Mononuclear cell (primary cell): ENCODE measurements around the gene SOX13. TPM values are rescaled to one million over a fixed set of nuclear protein-coding genes. Genes with fewer than 3 reads are reported as not detected.
A peak's percentile ranks its signal among the peaks of the same experiment; 100 is the strongest.
"Not testable (repeated sequence)": the region's sequence is repeated elsewhere in the genome, so short reads cannot be mapped to it uniquely, and the experiment has no call there.

ENCODE experiments used
- H3K27me3 ChIP-seq: 2 replicates; pipeline ENCODE4 v1.6.0; 2011; ENCODE audit warnings: low read length, control low read depth; ENCODE audit not compliant: insufficient read depth
- H3K4me1 ChIP-seq: 2 replicates; pipeline ENCODE4 v1.5.1; 2011; ENCODE audit warnings: mild to moderate bottlenecking, low read length, control low read depth; ENCODE audit not compliant: insufficient read depth
- H3K4me3 ChIP-seq: 2 replicates; pipeline ENCODE4 v1.5.1; 2011; ENCODE audit warnings: mild to moderate bottlenecking, low read length, moderate library complexity
- H3K9me3 ChIP-seq: 2 replicates; pipeline ENCODE4 v1.5.1; 2011; ENCODE audit warnings: low read depth, mild to moderate bottlenecking, control low read depth, low read length
- total RNA-seq: library from RNA; depleted of rRNA; stranded (reverse); fragments of >200 nt; gene quantifications from one replicate; pipeline ENCODE4 v1.2.3, GENCODE V29; 2012

The SOX13 gene
- total RNA-seq, 1 donor = 0.42 TPM

DNA sequence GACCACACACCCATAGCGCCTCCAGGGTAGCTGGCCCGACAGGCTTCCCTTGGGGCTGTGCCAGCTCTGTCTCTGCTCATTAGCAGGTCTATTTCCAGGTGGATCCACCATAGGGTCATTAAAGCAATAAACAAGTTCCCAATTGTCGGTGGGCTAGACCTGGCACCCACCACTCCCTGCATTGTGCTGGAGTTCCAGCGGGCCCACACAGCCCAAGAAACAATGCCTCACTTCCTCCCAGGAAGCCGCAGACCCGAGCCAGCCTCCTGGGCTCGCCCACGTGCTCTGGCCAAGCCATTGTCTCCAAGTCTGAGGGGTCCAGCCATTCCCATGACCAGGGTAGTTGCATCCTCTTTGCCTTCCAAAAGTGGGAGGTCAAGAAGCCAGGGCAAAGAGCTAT, 27.5 kb upstream of the SOX13 start:
- no peak overlapping the region for H3K4me3 ChIP-seq
- H3K27me3 ChIP-seq = no peaks in the 10 kb centered on the region
- no peaks in the 10 kb centered on the region for H3K4me1 ChIP-seq
- H3K9me3 ChIP-seq = no peaks in the 10 kb centered on the region

DNA sequence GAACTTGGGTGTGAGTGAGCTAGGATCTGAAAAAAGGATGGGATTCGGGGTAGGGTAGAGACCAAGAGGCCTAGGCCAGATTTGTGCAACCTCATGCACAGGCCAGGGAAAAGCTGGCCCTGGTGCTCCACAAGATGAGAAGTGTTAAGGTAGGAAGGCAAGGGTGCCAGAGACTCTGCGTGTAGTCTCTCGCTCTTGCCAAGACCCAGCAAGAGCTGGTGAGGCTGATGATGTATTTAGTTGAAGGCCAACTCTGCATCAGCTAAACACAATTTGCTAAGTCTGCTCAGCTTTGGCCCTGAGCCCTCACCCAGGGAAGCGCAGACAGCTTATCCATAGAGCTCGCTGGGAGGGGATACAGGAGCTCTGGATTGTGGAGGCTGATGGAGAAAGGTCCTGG, 26.6 kb upstream of the SOX13 start:
- H3K27me3 ChIP-seq = no peaks in the 10 kb centered on the region
- no peaks in the 10 kb centered on the region for H3K4me1 ChIP-seq
- H3K9me3 ChIP-seq = no peaks in the 10 kb centered on the region
- H3K4me3 ChIP-seq = no peak overlapping the region

DNA sequence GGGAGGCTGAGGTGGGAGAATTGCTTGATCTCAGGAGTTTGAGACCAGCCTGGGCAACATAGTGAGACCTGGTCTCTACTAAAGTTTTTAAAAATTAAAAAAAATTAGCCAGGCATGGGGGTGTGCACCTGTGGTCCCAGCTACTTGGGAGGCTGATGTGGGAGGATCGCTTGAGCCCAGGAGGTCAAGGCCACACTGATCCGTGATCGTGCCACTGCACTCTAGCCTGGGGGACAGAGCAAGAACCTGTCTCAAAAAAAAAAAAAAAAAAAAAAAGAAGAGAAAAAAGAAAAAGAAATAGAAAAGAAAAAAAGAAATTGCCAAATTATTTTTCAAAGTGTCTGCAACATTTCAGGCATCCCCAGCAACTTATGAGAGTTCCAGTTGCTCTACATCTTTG, 24.1 kb upstream of the SOX13 start:
- H3K27me3 ChIP-seq, H3K9me3 ChIP-seq, H3K4me3 ChIP-seq, H3K4me1 ChIP-seq: not testable (repeated sequence)

DNA sequence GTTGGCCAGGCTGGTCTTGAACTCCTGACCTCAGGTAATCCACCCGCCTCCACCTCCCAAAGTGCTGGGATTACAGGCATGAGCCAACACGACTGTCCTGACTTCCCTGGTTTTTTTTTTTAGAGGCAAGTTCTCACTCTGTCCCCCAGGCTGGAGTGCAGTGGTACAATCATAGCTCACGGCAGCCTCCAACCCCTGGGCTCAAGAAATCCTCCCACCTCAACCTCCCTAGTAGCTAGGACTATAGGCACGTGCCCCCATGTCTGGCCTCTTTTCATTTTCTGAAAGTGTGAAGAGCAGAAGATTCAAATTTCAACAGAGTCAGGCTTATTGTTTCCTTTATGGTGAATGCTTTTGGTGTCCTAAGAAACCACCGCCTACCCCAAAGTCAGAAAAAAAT, 21.7 kb upstream of the SOX13 start:
- H3K27me3 ChIP-seq = no peaks in the 10 kb centered on the region
- no peaks in the 10 kb centered on the region for H3K9me3 ChIP-seq
- H3K4me1 ChIP-seq = no peaks in the 10 kb centered on the region
- H3K4me3 ChIP-seq = no peak overlapping the region

DNA sequence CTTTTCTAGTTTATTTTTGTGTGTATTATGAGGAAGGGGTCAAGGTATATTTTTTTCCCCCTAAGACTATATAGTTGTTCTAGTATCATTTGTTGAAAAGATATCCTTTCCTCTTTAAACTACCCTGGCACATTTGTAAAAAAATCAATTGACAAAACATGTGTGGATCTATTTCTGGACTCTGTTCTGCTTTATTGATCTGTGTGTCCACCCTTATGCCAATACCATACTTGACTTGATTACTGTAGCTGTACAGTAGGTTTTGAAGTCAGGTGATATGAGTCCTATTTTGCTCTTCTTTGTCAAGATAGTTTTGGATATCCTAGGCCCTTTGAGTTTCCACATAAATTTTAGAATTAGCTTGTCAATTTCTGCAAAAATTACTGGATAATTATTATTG, 21.2 kb upstream of the SOX13 start:
- no peaks in the 10 kb centered on the region for H3K27me3 ChIP-seq
- H3K4me3 ChIP-seq = no peak overlapping the region
- H3K9me3 ChIP-seq = no peaks in the 10 kb centered on the region
- H3K4me1 ChIP-seq = no peaks in the 10 kb centered on the region

DNA sequence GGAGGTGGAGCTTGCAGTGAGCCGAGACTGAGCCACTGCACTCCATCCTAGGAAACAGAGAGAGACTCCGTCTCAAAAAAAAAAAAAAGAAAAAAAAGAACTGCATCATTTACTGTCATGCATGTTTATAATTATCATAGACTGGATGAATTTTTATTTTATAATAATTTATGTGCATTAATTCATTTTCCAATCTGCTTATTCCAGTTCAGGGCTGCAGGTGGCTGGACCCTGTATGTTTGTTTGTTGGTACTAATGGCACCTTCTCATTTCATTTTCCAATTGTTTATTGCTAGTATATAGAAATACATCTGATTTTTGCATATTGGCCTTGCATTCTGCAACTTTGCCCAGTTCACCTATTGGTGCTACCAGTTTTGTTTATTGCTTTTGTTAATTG, 19.0 kb upstream of the SOX13 start:
- Histone ChIP-seq H3K4me1 (no peaks in the 10 kb centered on the region), H3K9me3 (no peaks in the 10 kb centered on the region), H3K27me3 (no peaks in the 10 kb centered on the region), H3K4me3 (no peak overlapping the region)

DNA sequence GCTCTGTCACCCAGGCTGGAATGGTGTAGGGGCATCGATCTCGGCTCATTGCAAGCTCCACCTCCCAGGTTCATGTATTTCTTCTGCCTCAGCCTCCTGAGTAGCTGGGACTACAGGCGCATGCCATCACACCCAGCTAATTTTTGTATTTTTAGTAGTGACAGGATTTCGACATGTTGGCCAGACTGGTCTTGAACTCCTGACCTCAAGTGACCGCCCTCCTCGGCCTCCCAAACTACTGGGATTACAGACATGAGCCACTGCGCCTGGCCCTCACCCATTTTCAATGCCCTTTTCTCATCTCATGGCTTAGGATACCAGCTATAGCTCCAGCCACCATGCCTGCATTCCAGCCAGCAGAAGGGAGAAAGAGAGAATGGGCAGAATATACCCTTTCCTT, 12.9 kb upstream of the SOX13 start:
- no peaks in the 10 kb centered on the region for H3K9me3 ChIP-seq
- H3K27me3 ChIP-seq = no peaks in the 10 kb centered on the region
- no peaks in the 10 kb centered on the region for H3K4me1 ChIP-seq
- H3K4me3 ChIP-seq = no peak overlapping the region

DNA sequence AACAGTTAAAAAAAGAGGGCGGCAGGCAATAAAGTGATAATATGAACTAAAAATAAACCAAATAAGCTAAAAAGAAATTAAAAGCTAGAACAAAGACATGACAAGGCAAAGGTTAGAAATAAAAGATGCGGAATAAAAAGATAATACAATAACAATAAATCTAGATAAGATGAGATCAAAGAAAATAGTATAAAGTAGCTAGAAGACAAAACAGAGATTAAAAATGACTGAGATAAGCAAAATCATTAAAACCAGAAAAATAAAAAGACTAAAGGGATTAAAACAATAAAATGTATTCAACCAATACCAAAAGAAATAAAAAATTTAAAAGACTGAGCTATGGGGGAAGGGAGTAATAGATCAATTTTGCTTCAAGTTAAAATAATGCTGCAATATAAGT, 10.8 kb upstream of the SOX13 start:
- no peaks in the 10 kb centered on the region for H3K9me3 ChIP-seq
- H3K27me3 ChIP-seq = no peaks in the 10 kb centered on the region
- H3K4me1 ChIP-seq = no peaks in the 10 kb centered on the region
- no peak overlapping the region for H3K4me3 ChIP-seq

DNA sequence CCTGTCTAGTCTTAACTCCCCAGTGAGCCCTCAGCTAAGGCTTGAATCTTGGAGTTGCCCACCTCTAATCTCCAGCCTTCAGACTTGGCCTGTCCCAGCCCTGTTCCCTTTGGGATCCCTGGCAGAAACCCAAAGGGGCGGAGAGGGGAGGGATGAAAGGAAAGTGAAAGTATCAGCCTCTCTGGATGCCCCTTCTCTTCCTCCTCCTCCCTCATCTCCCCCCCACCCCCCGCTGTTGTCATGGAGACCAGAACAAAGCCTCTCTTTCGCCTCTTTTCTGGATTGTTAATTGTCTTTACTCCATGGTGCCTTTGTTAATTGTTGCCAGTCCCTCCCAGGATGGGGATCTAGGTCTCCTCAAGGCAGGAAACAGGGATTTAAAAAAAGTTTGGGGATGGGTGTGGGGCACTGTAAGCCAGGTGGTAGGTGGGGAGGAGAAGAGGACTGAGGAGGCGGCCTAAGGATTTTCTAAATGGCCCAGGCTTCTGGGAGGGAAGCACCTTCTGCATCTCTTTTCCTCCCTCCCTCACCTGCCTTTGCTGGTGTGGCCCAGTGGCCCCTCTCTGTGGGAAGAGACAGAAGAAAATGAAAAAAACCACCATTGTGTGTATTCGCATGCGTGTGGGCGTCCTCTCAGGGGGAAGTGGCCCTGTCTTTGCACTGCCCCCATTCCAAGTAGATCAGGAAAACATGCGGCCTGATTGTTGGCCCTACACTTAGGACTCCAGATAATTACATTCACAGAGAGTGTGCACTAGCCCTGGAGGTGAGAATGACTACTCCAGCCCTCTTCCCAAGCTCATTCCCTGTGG, 7.5 kb upstream of the SOX13 start:
- Histone ChIP-seq H3K4me1 (no peaks in the 10 kb centered on the region), H3K27me3 (no peaks in the 10 kb centered on the region), H3K4me3 (no peak overlapping the region), H3K9me3 (no peaks in the 10 kb centered on the region)

DNA sequence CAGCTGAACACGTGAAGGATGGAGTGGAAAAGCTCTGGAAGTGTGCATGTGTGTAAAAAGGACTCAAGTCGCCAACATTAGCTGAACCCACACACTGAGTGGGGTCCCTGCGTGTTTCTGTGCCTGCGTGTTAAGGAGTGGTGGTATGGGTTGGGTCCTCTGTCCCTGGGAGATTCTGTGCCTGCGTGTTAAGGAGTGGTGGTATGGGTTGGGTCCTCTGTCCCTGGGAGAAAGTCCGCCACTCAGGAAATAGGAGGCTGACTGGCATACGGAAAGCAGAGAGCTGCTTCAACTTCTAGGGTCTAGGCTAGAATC, 7.0 kb upstream of the SOX13 start:
- Histone ChIP-seq H3K9me3 (no peaks in the 10 kb centered on the region), H3K4me3 (no peak overlapping the region), H3K4me1 (no peaks in the 10 kb centered on the region)

DNA sequence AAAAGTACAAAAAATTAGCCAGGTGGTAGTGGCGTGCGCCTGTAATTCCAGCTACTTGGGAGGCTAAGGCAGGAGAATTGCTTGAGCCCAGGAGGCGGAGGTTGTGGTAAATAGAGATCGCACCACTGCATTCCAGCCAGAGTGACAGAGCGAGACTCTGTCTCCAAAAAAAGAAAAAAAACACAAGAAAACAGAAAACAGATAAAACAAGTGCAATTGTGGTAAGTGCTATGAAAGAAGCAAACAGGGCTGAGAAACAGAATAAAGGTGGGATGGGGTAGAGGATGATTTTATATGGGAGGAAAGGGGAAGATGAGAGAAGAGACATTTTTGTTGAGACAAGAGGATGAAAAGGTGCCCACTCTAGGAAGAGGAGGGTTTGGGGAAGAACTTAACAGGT, 5.0 kb upstream of the SOX13 start:
- Histone ChIP-seq H3K27me3 (peaks cover 14% of the 10 kb centered on the region), H3K9me3 (no peaks in the 10 kb centered on the region), H3K4me3 (no peak overlapping the region), H3K4me1 (no peaks in the 10 kb centered on the region)

More for the DNA sequence above, 7.0 kb upstream of the SOX13 start:
- H3K27me3 ChIP-seq = peaks cover 2% of the 10 kb centered on the region

DNA sequence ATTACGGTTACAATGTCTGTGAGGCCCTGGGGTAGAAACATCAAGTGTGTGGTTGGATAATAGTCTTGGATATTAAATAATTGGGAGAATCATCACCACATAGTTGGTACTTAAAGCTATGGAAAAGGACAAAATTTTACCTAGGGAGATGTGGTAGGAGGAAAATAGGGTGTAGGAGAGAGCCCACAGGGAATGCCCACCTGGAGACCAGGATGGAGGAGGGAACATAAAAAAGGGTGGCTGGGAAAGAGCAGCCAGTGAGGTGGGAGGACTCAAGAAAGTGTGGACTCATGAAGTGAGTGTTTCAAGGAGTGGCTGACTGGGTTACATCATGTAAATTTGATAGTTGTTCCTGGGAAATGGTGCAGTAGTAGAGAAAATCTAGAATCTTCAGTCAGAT, 3.0 kb upstream of the SOX13 start:
- H3K4me3 ChIP-seq = no peak overlapping the region
- H3K9me3 ChIP-seq = no peaks in the 10 kb centered on the region
- peaks cover 28% of the 10 kb centered on the region for H3K27me3 ChIP-seq
- H3K4me1 ChIP-seq = peaks cover 13% of the 10 kb centered on the region

DNA sequence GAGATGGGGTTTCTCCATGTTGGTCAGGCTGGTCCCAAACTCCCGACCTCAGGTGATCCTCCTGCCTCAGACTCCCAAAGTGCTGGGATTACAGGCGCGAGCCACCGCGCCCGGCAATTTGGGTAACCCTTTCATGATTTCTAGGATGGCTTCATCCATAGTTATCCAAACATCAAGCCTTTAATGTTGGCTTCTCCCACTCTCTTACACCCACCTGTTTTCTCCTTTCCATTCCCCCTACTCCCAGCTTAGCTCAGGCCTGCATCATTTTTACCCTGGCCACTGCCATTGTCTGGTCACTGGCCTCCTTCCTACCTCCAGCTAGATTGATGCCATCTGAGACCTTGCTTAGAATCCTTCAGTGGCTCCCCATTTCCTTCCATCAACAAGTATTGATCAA, 2.0 kb upstream of the SOX13 start:
- H3K27me3 ChIP-seq = peaks cover 38% of the 10 kb centered on the region

DNA sequence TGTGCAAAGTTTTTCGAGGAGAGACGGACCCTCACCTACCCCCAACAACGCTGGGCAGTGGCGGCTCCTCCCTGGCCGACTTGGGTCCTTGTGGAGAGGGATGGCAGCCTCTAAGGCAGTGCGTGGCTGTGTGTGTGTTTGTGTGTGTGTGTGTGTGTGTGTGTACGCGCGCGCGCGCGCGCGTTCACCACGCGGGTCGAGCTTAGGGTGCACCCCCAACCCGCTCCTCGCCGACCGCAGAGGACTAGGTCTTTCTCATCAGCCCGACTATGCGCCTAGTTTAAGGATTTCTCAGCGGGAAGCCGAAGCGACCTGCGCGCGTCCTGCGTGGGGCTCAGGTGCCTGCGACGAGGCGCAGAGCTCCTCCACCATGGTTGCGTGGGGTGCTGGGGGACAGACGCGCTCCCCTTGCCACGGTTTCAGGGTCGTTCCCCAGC, 940 bp downstream of the SOX13 start:
- H3K9me3 ChIP-seq = no peaks in the 10 kb centered on the region
- peaks cover 49% of the 10 kb centered on the region for H3K27me3 ChIP-seq
- peak overlapping the region; percentile 33 for H3K4me3 ChIP-seq
- H3K4me1 ChIP-seq = peaks cover 19% of the 10 kb centered on the region

More for the DNA sequence above, 2.0 kb upstream of the SOX13 start:
- H3K4me1 ChIP-seq = peaks cover 19% of the 10 kb centered on the region
- H3K9me3 ChIP-seq = no peaks in the 10 kb centered on the region
- no peak overlapping the region for H3K4me3 ChIP-seq

DNA sequence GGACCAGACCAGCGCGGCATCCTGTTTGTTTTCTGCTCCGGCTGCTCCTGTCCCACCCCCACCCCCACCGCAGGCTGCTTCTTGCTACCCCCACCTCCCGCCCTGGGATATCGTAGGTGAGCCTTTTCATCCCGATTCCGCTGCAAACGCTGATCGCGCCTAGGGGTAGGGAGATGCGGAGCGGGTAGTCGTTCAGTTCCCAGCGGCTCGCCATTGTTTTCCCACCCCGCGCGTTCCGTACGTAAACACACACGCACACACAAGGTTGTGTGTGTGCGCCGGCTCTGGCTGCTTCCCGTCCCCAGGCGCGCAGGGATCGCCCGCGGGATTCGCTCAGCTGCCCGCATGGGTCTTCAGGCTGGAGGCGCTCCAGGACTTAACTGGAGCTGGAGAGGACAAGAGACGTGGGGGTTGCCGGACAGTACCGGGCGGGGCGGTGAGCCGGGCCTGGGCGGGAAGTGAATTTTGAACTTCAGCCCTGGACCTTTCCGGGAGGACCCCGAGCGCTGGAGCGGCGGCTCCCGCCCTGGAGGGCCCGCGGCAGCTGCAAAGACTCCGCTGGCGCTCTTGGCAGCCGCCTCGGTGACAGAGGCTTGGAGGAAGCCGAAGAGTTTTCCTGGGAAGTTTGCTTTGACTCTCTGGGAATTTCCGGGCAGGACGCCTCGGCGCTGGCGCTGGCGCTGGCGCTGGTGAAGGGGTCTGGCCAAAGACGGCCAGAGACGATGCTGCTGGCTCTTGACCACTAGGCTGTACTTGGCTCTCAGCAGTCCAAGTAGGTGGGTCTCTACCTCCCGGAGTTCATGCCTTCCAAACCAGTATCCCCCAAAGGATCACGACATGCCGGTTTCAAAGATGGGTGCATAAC, 1.6 kb downstream of the SOX13 start:
- peaks cover 49% of the 10 kb centered on the region for H3K27me3 ChIP-seq
- H3K9me3 ChIP-seq = no peaks in the 10 kb centered on the region
- peaks cover 19% of the 10 kb centered on the region for H3K4me1 ChIP-seq
- peak overlapping the region; percentile 33 for H3K4me3 ChIP-seq

DNA sequence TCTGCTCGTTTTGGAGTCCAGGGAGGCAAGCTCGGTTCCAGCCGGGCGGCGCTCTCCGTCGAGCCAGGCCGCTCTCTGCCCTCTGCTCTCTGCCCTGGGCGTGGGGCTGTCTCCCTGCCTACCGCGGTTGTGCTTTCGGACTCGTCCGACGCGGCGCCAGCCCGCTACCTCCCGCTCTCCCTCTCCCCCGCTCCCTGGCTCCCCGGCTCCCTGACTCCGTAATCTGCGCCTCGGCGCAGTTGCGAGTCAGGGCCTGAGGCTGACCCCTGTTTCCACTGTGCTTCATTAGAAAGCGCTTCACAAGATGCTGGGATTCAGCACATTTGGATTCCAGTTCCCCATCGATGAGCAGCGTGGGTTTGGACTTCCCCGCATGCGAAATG, 2.2 kb downstream of the SOX13 start:
- peak overlapping the region; percentile 33 for H3K4me3 ChIP-seq

More for the DNA sequence above, 2.2 kb downstream of the SOX13 start:
- Histone ChIP-seq H3K9me3 (no peaks in the 10 kb centered on the region), H3K4me1 (peaks cover 19% of the 10 kb centered on the region), H3K27me3 (peaks cover 49% of the 10 kb centered on the region)
